ENCODE measurements around the gene FES. TPM values are rescaled to one million over a fixed set of nuclear protein-coding genes. Genes with fewer than 3 reads are reported as not detected.

The FES gene
- total RNA-seq, 1 experiment from 2014 or later = 0.91 TPM

- intact Hi-C loops (cut with micrococcal nuclease) = loop anchor here (1.0 kb wide), 1 partner anchor 31 kb away; the partner anchor contains the start of gene HDDC3
- ChIA-PET CTCF (interaction anchor here (0.6 to 12.8 kb wide), 14 partner anchors 9 to 582 kb away, joined by 3 to 131 read pairs (median 3); partner anchors contain the start of genes FES, HDDC3 and UNC45A), POLR2A (interaction anchor here (0.5 to 7.9 kb wide), 5 partner anchors 8 to 194 kb away, joined by 3 to 150 read pairs (median 4); partner anchors contain the start of genes HDDC3 and UNC45A)
- H3K36me3 Mint-ChIP-seq (ENCODE audit: insufficient read depth, unreplicated experiment) = peaks cover 8% of the 10 kb centered on the region
- no peak for TF ChIP-seq CTCF (IDR thresholded peaks at IDR 0.05; ENCODE audit: unreplicated experiment)
- H3K9me3 Mint-ChIP-seq (ENCODE audit: unreplicated experiment) = no peaks in the 10 kb centered on the region
- peak overlapping the region; percentile 57 for H3K27ac Mint-ChIP-seq (ENCODE audit: low read depth, unreplicated experiment)
- H3K4me1 Mint-ChIP-seq (ENCODE audit: insufficient read depth, unreplicated experiment) = peaks cover 10% of the 10 kb centered on the region
- no TSS peak for BruUV-seq (replicated peaks)
- H3K27me3 Mint-ChIP-seq (ENCODE audit: insufficient read depth, unreplicated experiment) = no peaks in the 10 kb centered on the region
- peak overlapping the region; percentile 82 for H3K4me3 Mint-ChIP-seq (ENCODE audit: unreplicated experiment)
- no peak for DNase-seq (ENCODE audit: unreplicated experiment)
Measured at GRCh38 chr15:90901175-90902039, 17.1 kb downstream of the FES start.

GRCh38 chr15:90902040-90902839 lies 17.9 kb downstream of the FES start:
- POLR2A ChIA-PET = interaction anchor here (0.5 to 7.9 kb wide), 12 partner anchors 9 to 987 kb away, joined by 3 to 150 read pairs (median 4); partner anchors contain the start of genes FURIN, HDDC3, PRC1 and RCCD1
- Mint-ChIP-seq H3K27ac (ENCODE audit: low read depth, unreplicated experiment) (peak overlapping the region; percentile 57), H3K27me3 (ENCODE audit: insufficient read depth, unreplicated experiment) (no peaks in the 10 kb centered on the region), H3K4me3 (ENCODE audit: unreplicated experiment) (peak overlapping the region; percentile 82), H3K36me3 (ENCODE audit: insufficient read depth, unreplicated experiment) (peaks cover 15% of the 10 kb centered on the region), H3K9me3 (ENCODE audit: unreplicated experiment) (no peaks in the 10 kb centered on the region), H3K4me1 (ENCODE audit: insufficient read depth, unreplicated experiment) (peaks cover 10% of the 10 kb centered on the region)
- intact Hi-C loops (cut with micrococcal nuclease) = loop anchor here (1.0 kb wide), 1 partner anchor 30 kb away; the partner anchor contains the start of gene HDDC3
- CTCF ChIA-PET = interaction anchor here (0.6 to 12.8 kb wide), 18 partner anchors 9 to 583 kb away, joined by 3 to 131 read pairs (median 3); partner anchors contain the start of genes FES, FURIN, HDDC3 and UNC45A
- peak; percentile 81 for DNase-seq (ENCODE audit: unreplicated experiment)
- peak; percentile 62 for TF ChIP-seq CTCF (IDR thresholded peaks at IDR 0.05; ENCODE audit: unreplicated experiment)
- BruUV-seq (replicated peaks) = TSS peak; percentile 51

GRCh38 chr15:90902840-90903732 lies 18.8 kb downstream of the FES start, which contains the start of gene MAN2A2:
MAN2A2 (plus strand) TSS chr15:90903302; CDS start chr15:90904208, 906 bp downstream.
- H3K4me1 Mint-ChIP-seq (ENCODE audit: insufficient read depth, unreplicated experiment) = peaks cover 10% of the 10 kb centered on the region
- H3K27ac Mint-ChIP-seq (ENCODE audit: low read depth, unreplicated experiment) = peak within 1 kb of the TSS; percentile 67
- H3K4me3 Mint-ChIP-seq (ENCODE audit: unreplicated experiment) = peak within 1 kb of the TSS; percentile 82
- H3K27me3 Mint-ChIP-seq (ENCODE audit: insufficient read depth, unreplicated experiment) = no peaks in the 10 kb centered on the region
- TSS peak; percentile 29 for BruUV-seq (replicated peaks)
- TF ChIP-seq CTCF (IDR thresholded peaks at IDR 0.05; ENCODE audit: unreplicated experiment) = no peak
- DNase-seq (ENCODE audit: unreplicated experiment) = peak; percentile 47
- H3K36me3 Mint-ChIP-seq (ENCODE audit: insufficient read depth, unreplicated experiment) = peaks cover 20% of the 10 kb centered on the region
- intact Hi-C loops (cut with micrococcal nuclease) = loop anchor here (1.0 kb wide), 1 partner anchor 29 kb away; the partner anchor contains the start of gene HDDC3
- no peaks in the 10 kb centered on the region for H3K9me3 Mint-ChIP-seq (ENCODE audit: unreplicated experiment)
- CTCF ChIA-PET = interaction anchor here (0.6 to 12.8 kb wide), 9 partner anchors 11 to 566 kb away, joined by 3 to 131 read pairs (median 4); partner anchors contain the start of genes FES, FURIN, HDDC3 and UNC45A
- POLR2A ChIA-PET = interaction anchor here (0.6 to 7.9 kb wide), 13 partner anchors 11 to 986 kb away, joined by 3 to 150 read pairs (median 4); partner anchors contain the start of genes FURIN, HDDC3, PRC1 and RCCD1
